Measurements from ENCODE around the gene GDPD3.

DNA sequence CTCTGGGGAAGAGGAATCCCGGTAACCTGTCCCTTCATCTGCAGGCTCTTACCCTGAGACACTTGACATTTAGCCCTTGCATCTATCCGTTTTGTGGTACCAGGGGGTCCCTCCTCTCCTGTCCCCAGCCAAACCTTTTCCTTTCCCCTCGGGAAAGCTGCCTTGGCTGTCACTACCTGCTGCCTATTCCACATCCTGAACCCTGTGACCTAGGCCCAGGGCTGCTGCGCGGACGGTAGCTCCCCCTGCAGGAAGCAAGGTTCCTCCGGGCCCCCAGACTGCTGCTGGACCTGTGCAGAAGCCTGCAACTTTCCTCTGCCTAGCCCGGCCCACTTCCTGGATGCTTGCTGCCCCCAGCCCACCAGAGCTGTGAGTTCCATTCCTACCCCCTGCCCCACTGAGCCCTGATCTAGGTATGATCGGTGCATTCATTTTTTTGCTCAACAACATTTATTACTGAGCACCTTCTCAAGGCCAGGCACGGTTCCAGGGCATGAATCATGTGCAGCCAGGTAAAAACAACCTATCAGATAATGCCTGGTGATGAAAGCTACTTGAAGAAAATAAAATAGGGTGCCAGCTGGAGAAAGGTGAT lies 58.3 kb downstream of the GDPD3 start:
- TF ChIP-seq GLIS3 (CRISPR knock-in tag; IDR thresholded peaks at IDR 0.05): no peak
- no peak for TF ChIP-seq ZNF8 (CRISPR knock-in tag; IDR thresholded peaks at IDR 0.05)
- TF ChIP-seq ARNTL (CRISPR knock-in tag; IDR thresholded peaks at IDR 0.05; ENCODE audit: borderline replicate concordance, low read depth): no peak
- no peak for TF ChIP-seq ESRRG (CRISPR knock-in tag; IDR thresholded peaks at IDR 0.05)
- TF ChIP-seq OSR1 (CRISPR knock-in tag; IDR thresholded peaks at IDR 0.05): no peak
- TF ChIP-seq CREB5 (CRISPR knock-in tag; IDR thresholded peaks at IDR 0.05; ENCODE audit: low read depth): no peak
- TF ChIP-seq PPARA (CRISPR knock-in tag; IDR thresholded peaks at IDR 0.05; ENCODE audit: borderline replicate concordance): no peak
- no peak for TF ChIP-seq ZC3H10 (CRISPR knock-in tag; IDR thresholded peaks at IDR 0.05)
- TF ChIP-seq ISL1 (CRISPR knock-in tag; IDR thresholded peaks at IDR 0.05): no peak
- no peak for TF ChIP-seq TOX (CRISPR knock-in tag; IDR thresholded peaks at IDR 0.05; ENCODE audit: borderline replicate concordance)

Data from SK-N-SH treated with all-trans-retinoic acid at 6 μM for 48 hours (cell line).